Measurements from ENCODE around the gene ZNF660.

Gene ZNF660

GRCh38 chr3:44632193-44632592, 47.4 kb downstream of the ZNF660 start:
- DNase-seq (no peak), ATAC-seq (no peak)

- DNase-seq (no peak), ATAC-seq (no peak)
Observed at GRCh38 chr3:44642337-44642736, 57.6 kb downstream of the ZNF660 start.

- DNase-seq: no peak
- no peak for ATAC-seq
Observed at GRCh38 chr3:44643024-44643423, 58.3 kb downstream of the ZNF660 start.

- DNase-seq (no peak), ATAC-seq (no peak)
Observed at GRCh38 chr3:44647771-44648170, 63.0 kb downstream of the ZNF660 start.

- ATAC-seq (peak; percentile 61), DNase-seq (peak; percentile 47)
Observed at GRCh38 chr3:44648564-44649229, 63.9 kb downstream of the ZNF660 start, which contains the start of gene ZNF35. ZNF35 (plus strand) TSS chr3:44648732; CDS start chr3:44651068, 2,336 bp downstream.
